K562 (cell line): ENCODE results near the gene TCF25. TPM values are rescaled to one million over a fixed set of nuclear protein-coding genes. Genes with fewer than 3 reads are reported as not detected.

Experiments
- ADNP ChIP-seq: fragments of 200-800 bp; sonication (Bioruptor generic); IDR thresholded peaks from 2 replicates; pipeline ENCODE4 v1.6.1; 2016; ENCODE audit warnings: missing genetic modification characterization, missing compliant biosample characterization
- COPS2 ChIP-seq: fragments of 450-650 bp; conservative IDR thresholded peaks from 2 replicates; pipeline ENCODE4 v1.6.1; 2016; ENCODE audit warnings: mild to moderate bottlenecking, moderate library complexity
- KDM4B ChIP-seq, 2 experiments: fragments of 450-650 bp in 1 of 2; sonication (generic) in 1 of 2; IDR thresholded peaks; 2 replicates each; pipeline ENCODE4 v1.6.1; 2016 to 2017; ENCODE audit warnings: borderline replicate concordance in 2 of 2, antibody characterized with exemption in 1 of 2, low read depth in 1 of 2, mild to moderate bottlenecking in 1 of 2
- MAX ChIP-seq: sonication (generic); formaldehyde crosslinking; IDR thresholded peaks from 2 replicates; pipeline ENCODE4 v1.9.0; 2022; ENCODE audit warnings: mild to moderate bottlenecking, missing genetic modification reagents
- MCM3 ChIP-seq: fragments of 450-650 bp; IDR thresholded peaks from 2 replicates; pipeline ENCODE4 v1.6.1; 2016
- RFX7 ChIP-seq: fragments of 250-450 bp; sonication (Bioruptor Pico); IDR thresholded peaks from 2 replicates; pipeline ENCODE4 v1.5.1; 2021; ENCODE audit warnings: mild to moderate bottlenecking
- SREBF1 ChIP-seq: fragments of 150-350 bp; IDR thresholded peaks from 2 replicates; pipeline ENCODE4 v1.6.1; 2014; ENCODE audit warnings: antibody characterized with exemption, low read depth, low read length, borderline replicate concordance
- SUPT5H ChIP-seq: fragments of 450-650 bp; IDR thresholded peaks from 2 replicates; pipeline ENCODE4 v1.6.1; 2016
- TARDBP ChIP-seq: fragments of 450-650 bp; IDR thresholded peaks from 2 replicates; pipeline ENCODE4 v1.6.1; 2016
- ZBTB7A ChIP-seq: IDR thresholded peaks from 2 replicates; pipeline ENCODE4 v1.6.1; 2011; ENCODE audit warnings: low read depth, mild to moderate bottlenecking, low read length, moderate library complexity, borderline replicate concordance; ENCODE audit not compliant: control insufficient read depth
- ZNF311 ChIP-seq: fragments of 250-450 bp; sonication (Bioruptor Pico); IDR thresholded peaks from 2 replicates; pipeline ENCODE4 v1.4.0; 2020; ENCODE audit warnings: mild to moderate bottlenecking, moderate library complexity
- ZNF707 ChIP-seq: fragments of 250-450 bp; sonication (Bioruptor Pico); conservative IDR thresholded peaks from 2 replicates; pipeline ENCODE4 v1.8.0; 2022; ENCODE audit warnings: inconsistent platforms, mild to moderate bottlenecking, moderate library complexity
- ZNF75A ChIP-seq: fragments of 450-650 bp; formaldehyde crosslinking; IDR thresholded peaks from 2 replicates; pipeline ENCODE4 v1.4.0; 2020; ENCODE audit warnings: mild to moderate bottlenecking
- polyA plus RNA-seq, 8 experiments: library from polyadenylated mRNA; depleted of rRNA in 4 of 8; stranded (reverse) in 5 of 8; unstranded in 3 of 8; fragments of >200 nt; fragmentation: Nextera tagmentation in 2 of 8; fragmentation: Illumina TruSeq in 1 of 8; extraction: Ambion mirVana in 2 of 8; extraction: Trizol in 1 of 8; gene quantifications; 2 replicates each; pipeline versions ENCODE4 v1.2.1 to v1.2.3, GENCODE V29; 2011 to 2014; ENCODE audit warnings: inconsistent platforms in 1 of 8, missing spikeins in 1 of 8
- total RNA-seq, 7 experiments: library from RNA; depleted of rRNA in 6 of 7; stranded (reverse); fragments of >200 nt in 6 of 7; fragmentation: Illumina TruSeq in 2 of 7; extraction: Trizol in 2 of 7; gene quantifications; 2 replicates each; pipeline versions ENCODE4 v1.2.1 to v1.2.3, GENCODE V29; 2011 to 2021; ENCODE audit warnings: low replicate concordance in 1 of 7

The TCF25 gene
- total and polyA plus RNA-seq, 9 of the 15 experiments (the other 6 are each of a cell fraction or from before 2014, with no cell fraction given) = 9.0 to 154 (median 83.8) TPM

- TF ChIP-seq ADNP (tag) (no peak), SREBF1 (no peak), KDM4B (IDR thresholded peaks at IDR 0.05; ENCODE audit: borderline replicate concordance in 2 of 2, low read depth in 1 of 2) (no peak), MAX (CRISPR knock-in tag) (peak; percentile 96), COPS2 (no peak), RFX7 (CRISPR knock-in tag) (no peak), ZNF707 (CRISPR knock-in tag) (no peak), SUPT5H (no peak), MCM3 (no peak), TARDBP (no peak), ZNF311 (CRISPR knock-in tag) (no peak), ZNF75A (no peak), ZBTB7A (no peak)
These were observed 44.5 kb downstream of the TCF25 start (continued) for GRCh38 chr16:89917773-89918452.
